K562 (cell line): ENCODE measurements around the gene APC2. TPM values are rescaled to one million over a fixed set of nuclear protein-coding genes. Genes with fewer than 3 reads are reported as not detected.

Experiments used
- ATF6 ChIP-seq: sonication (generic); formaldehyde crosslinking; IDR thresholded peaks from 2 replicates; pipeline ENCODE4 v1.4.0; 2020; ENCODE audit warnings: mild to moderate bottlenecking, missing genetic modification reagents
- CREM ChIP-seq: IDR thresholded peaks from 2 replicates; pipeline ENCODE4 v1.6.1; 2014; ENCODE audit warnings: antibody characterized with exemption, low read depth
- E2F6 ChIP-seq, 2 experiments: IDR thresholded peaks; 2 replicates each; pipeline ENCODE4 v1.6.1; 2011; ENCODE audit warnings: borderline replicate concordance in 1 of 2, control low read depth in 1 of 2, low read depth in 1 of 2, low read length in 1 of 2, mild to moderate bottlenecking in 1 of 2, mixed read lengths in 1 of 2, moderate library complexity in 1 of 2; ENCODE audit not compliant: insufficient read depth in 1 of 2, insufficient read length in 1 of 2, poor library complexity in 1 of 2, severe bottlenecking in 1 of 2; ENCODE audit errors: extremely low read depth in 1 of 2
- FOXO4 ChIP-seq: fragments of 450-650 bp; formaldehyde crosslinking; IDR thresholded peaks from 2 replicates; pipeline ENCODE4 v1.4.0; 2020; ENCODE audit warnings: mild to moderate bottlenecking, moderate library complexity
- NR0B1 ChIP-seq: fragments of 450-650 bp; IDR thresholded peaks from one replicate; pipeline ENCODE4 v1.6.1; 2018; ENCODE audit warnings: mild to moderate bottlenecking, moderate library complexity; ENCODE audit not compliant: partially characterized antibody
- PHF8 ChIP-seq: fragments of 200-600 bp; sonication (generic); IDR thresholded peaks from 2 replicates; pipeline ENCODE4 v1.6.1; 2012; ENCODE audit warnings: mixed run types, mild to moderate bottlenecking, inconsistent platforms, low read length, moderate library complexity, borderline replicate concordance
- RBM14 ChIP-seq: fragments of 200-400 bp; formaldehyde crosslinking; IDR thresholded peaks from 2 replicates; pipeline ENCODE4 v1.6.1; 2018; ENCODE audit warnings: low read depth, mild to moderate bottlenecking, low read length, moderate library complexity, borderline replicate concordance; ENCODE audit not compliant: insufficient read depth
- RBM34 ChIP-seq: fragments of 200-400 bp; formaldehyde crosslinking; IDR thresholded peaks from 2 replicates; pipeline ENCODE4 v1.6.1; 2018; ENCODE audit warnings: low read length, borderline replicate concordance; ENCODE audit not compliant: insufficient read depth
- TARDBP ChIP-seq: fragments of 450-650 bp; IDR thresholded peaks from 2 replicates; pipeline ENCODE4 v1.6.1; 2016
- UBTF ChIP-seq, 2 experiments: IDR thresholded peaks; 2 replicates each; pipeline ENCODE4 v1.6.1; 2012; ENCODE audit warnings: improper control_type of control experiment in 2 of 2, low read depth in 2 of 2, low read length in 2 of 2, borderline replicate concordance in 1 of 2
- ZFX ChIP-seq: sonication (generic); formaldehyde crosslinking; IDR thresholded peaks from 2 replicates; pipeline ENCODE4 v1.8.0; 2022; ENCODE audit warnings: mild to moderate bottlenecking, missing genetic modification reagents, moderate library complexity
- ZNF184 ChIP-seq: sonication (generic); formaldehyde crosslinking; IDR thresholded peaks from 2 replicates; pipeline ENCODE4 v1.5.0; 2020; ENCODE audit warnings: missing genetic modification reagents
- ZNF740 ChIP-seq, 3 experiments: fragments of 200-800 bp in 1 of 3; sonication (Bioruptor generic) in 1 of 3; sonication (generic) in 1 of 3; formaldehyde crosslinking in 1 of 3; IDR thresholded peaks; 2 replicates each; pipeline versions ENCODE4 v1.6.1 to v1.8.0; 2016 to 2022; ENCODE audit warnings: mild to moderate bottlenecking in 2 of 3, missing compliant biosample characterization in 2 of 3, missing genetic modification characterization in 2 of 3, missing genetic modification reagents in 1 of 3
- ZNF830 ChIP-seq: fragments of 250-450 bp; sonication (Bioruptor Pico); IDR thresholded peaks from 2 replicates; pipeline ENCODE4 v1.5.0; 2021; ENCODE audit warnings: mild to moderate bottlenecking
- polyA plus RNA-seq, 8 experiments: library from polyadenylated mRNA; depleted of rRNA in 4 of 8; stranded (reverse) in 5 of 8; unstranded in 3 of 8; fragments of >200 nt; fragmentation: Nextera tagmentation in 2 of 8; fragmentation: Illumina TruSeq in 1 of 8; extraction: Ambion mirVana in 2 of 8; extraction: Trizol in 1 of 8; gene quantifications; 2 replicates each; pipeline versions ENCODE4 v1.2.1 to v1.2.3, GENCODE V29; 2011 to 2014; ENCODE audit warnings: inconsistent platforms in 1 of 8, missing spikeins in 1 of 8
- total RNA-seq, 7 experiments: library from RNA; depleted of rRNA in 6 of 7; stranded (reverse); fragments of >200 nt in 6 of 7; fragmentation: Illumina TruSeq in 2 of 7; extraction: Trizol in 2 of 7; gene quantifications; 2 replicates each; pipeline versions ENCODE4 v1.2.1 to v1.2.3, GENCODE V29; 2011 to 2021; ENCODE audit warnings: low replicate concordance in 1 of 7

The APC2 gene
- total and polyA plus RNA-seq, 9 of the 15 experiments (the other 6 are each of a cell fraction or from before 2014, with no cell fraction given), result 0.01 to 0.40 (median 0.05) TPM; not detected in 3

- peak; percentile 73 to 84 for TF ChIP-seq E2F6 (IDR thresholded peaks at IDR 0.05; ENCODE audit: borderline replicate concordance in 1 of 2, extremely low read depth in 1 of 2, insufficient read depth in 1 of 2, insufficient read length in 1 of 2, low read depth in 1 of 2, low read length in 1 of 2, poor library complexity in 1 of 2, severe bottlenecking in 1 of 2)
- TF ChIP-seq UBTF (IDR thresholded peaks at IDR 0.05; ENCODE audit: borderline replicate concordance in 1 of 2, low read depth in 2 of 2, low read length in 2 of 2), result 0 out of 4 replicates have a peak, but pooled peaks have one; percentile 55 to 56
- TF ChIP-seq PHF8, result peak; percentile 4; the same call in 1 of the 2 replicates
- no peak for TF ChIP-seq RBM34
- TF ChIP-seq FOXO4 (CRISPR knock-in tag), result no peak
- TF ChIP-seq NR0B1, result no peak
- TF ChIP-seq ZNF740 (CRISPR knock-in tag; IDR thresholded peaks at IDR 0.05), result peak; percentile 72; the same call in 1 of the 2 replicates
- TF ChIP-seq ZNF740 (tag; IDR thresholded peaks at IDR 0.05), result no peak
- TF ChIP-seq ATF6 (CRISPR knock-in tag), result 0 out of 2 replicates have a peak, but pooled peaks have one; percentile 46
- peak; percentile 3; the same call in 1 of the 2 replicates for TF ChIP-seq CREM
- 0 out of 2 replicates have a peak, but pooled peaks have one; percentile 10 for TF ChIP-seq RBM14
- no peak for TF ChIP-seq ZNF184 (CRISPR knock-in tag)
- peak; percentile 70 for TF ChIP-seq ZFX (CRISPR knock-in tag)
- no peak for TF ChIP-seq TARDBP
- 0 out of 2 replicates have a peak, but pooled peaks have one; percentile 37 for TF ChIP-seq ZNF830 (CRISPR knock-in tag)
Observed at GRCh38 chr19:1408300-1409203, 41.4 kb upstream of the APC2 start (continued).
